ENCODE results near the gene SLMAP. TPM values are rescaled to one million over a fixed set of nuclear protein-coding genes. Genes with fewer than 3 reads are reported as not detected.
A peak's percentile ranks its signal among the peaks of the same experiment; 100 is the strongest.

Gene SLMAP
- total and polyA plus RNA-seq, 2 of the 13 experiments (the other 11 are each of a cell fraction or from before 2014, with no cell fraction given) = 24.0 to 48.3 TPM

DNA sequence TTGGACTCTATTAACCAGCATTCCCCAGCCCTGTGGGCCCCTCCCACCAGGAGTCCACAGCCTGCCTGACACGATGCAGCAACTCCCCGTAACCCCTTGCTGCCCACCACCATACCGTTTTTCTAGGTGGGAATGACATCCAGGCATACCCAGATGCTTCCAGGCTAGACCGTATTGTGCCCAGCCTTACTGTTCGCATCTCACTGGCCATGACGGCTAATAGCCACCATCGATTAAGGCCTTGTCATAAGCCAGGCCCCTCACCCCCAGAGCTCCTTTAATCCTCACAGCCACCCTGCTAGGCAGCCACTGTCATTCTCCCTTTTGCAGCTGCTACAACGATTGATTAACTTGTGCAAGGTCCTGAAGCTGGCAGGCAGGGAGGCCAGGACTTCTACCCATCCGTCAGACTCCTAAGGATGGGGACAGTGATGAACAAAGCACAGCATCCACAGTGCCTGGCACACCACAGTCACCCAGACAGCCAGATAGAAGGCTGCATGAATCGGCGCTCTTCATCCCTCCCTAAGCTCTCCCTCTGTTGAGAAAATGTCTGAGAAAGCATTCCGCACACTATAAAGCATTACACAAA is 192.1 kb downstream of the SLMAP start (continued):
- TF ChIP-seq RBAK (CRISPR knock-in tag; IDR thresholded peaks at IDR 0.05) (no peak), ZSCAN31 (CRISPR knock-in tag; IDR thresholded peaks at IDR 0.05; ENCODE audit: low read depth) (no peak), ZNF292 (CRISPR knock-in tag; IDR thresholded peaks at IDR 0.05; ENCODE audit: borderline replicate concordance, low read depth) (no peak), PTBP1 (IDR thresholded peaks at IDR 0.05; ENCODE audit: low read depth, low read length, poor library complexity, severe bottlenecking) (no peak), ZFP1 (CRISPR knock-in tag; IDR thresholded peaks at IDR 0.05) (no peak), EP300 (IDR thresholded peaks at IDR 0.05; ENCODE audit: low read depth in 2 of 2, low read length in 2 of 2) (no peak), EP300 (CRISPR knock-in tag; IDR thresholded peaks at IDR 0.05; ENCODE audit: borderline replicate concordance) (no peak), ZNF790 (CRISPR knock-in tag; IDR thresholded peaks at IDR 0.05; ENCODE audit: borderline replicate concordance) (no peak), ATF7 (IDR thresholded peaks at IDR 0.05) (no peak), ATF7 (CRISPR knock-in tag; IDR thresholded peaks at IDR 0.05) (no peak), POLR2G (IDR thresholded peaks at IDR 0.05; ENCODE audit: low read depth, low read length) (no peak), ZNF576 (CRISPR knock-in tag; IDR thresholded peaks at IDR 0.05) (no peak), ATRX (CRISPR knock-in tag; IDR thresholded peaks at IDR 0.05; ENCODE audit: borderline replicate concordance) (no peak), DPF2 (CRISPR knock-in tag; IDR thresholded peaks at IDR 0.05; ENCODE audit: borderline replicate concordance, low read depth) (no peak), ZNF746 (CRISPR knock-in tag; IDR thresholded peaks at IDR 0.05) (no peak), ZBTB3 (CRISPR knock-in tag; IDR thresholded peaks at IDR 0.05; ENCODE audit: borderline replicate concordance, low read depth) (no peak)
- TF ChIP-seq, protein P1, sequence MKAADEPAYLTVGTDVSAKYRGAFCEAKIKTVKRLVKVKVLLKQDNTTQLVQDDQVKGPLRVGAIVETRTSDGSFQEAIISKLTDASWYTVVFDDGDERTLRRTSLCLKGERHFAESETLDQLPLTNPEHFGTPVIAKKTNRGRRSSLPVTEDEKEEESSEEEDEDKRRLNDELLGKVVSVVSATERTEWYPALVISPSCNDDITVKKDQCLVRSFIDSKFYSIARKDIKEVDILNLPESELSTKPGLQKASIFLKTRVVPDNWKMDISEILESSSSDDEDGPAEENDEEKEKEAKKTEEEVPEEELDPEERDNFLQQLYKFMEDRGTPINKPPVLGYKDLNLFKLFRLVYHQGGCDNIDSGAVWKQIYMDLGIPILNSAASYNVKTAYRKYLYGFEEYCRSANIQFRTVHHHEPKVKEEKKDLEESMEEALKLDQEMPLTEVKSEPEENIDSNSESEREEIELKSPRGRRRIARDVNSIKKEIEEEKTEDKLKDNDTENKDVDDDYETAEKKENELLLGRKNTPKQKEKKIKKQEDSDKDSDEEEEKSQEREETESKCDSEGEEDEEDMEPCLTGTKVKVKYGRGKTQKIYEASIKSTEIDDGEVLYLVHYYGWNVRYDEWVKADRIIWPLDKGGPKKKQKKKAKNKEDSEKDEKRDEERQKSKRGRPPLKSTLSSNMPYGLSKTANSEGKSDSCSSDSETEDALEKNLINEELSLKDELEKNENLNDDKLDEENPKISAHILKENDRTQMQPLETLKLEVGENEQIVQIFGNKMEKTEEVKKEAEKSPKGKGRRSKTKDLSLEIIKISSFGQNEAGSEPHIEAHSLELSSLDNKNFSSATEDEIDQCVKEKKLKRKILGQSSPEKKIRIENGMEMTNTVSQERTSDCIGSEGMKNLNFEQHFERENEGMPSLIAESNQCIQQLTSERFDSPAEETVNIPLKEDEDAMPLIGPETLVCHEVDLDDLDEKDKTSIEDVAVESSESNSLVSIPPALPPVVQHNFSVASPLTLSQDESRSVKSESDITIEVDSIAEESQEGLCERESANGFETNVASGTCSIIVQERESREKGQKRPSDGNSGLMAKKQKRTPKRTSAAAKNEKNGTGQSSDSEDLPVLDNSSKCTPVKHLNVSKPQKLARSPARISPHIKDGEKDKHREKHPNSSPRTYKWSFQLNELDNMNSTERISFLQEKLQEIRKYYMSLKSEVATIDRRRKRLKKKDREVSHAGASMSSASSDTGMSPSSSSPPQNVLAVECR (CRISPR knock-in tag; IDR thresholded peaks at IDR 0.05; ENCODE audit: borderline replicate concordance) = peak; percentile 16; the same call in 1 of the 2 replicates
- TF ChIP-seq, protein P2, sequence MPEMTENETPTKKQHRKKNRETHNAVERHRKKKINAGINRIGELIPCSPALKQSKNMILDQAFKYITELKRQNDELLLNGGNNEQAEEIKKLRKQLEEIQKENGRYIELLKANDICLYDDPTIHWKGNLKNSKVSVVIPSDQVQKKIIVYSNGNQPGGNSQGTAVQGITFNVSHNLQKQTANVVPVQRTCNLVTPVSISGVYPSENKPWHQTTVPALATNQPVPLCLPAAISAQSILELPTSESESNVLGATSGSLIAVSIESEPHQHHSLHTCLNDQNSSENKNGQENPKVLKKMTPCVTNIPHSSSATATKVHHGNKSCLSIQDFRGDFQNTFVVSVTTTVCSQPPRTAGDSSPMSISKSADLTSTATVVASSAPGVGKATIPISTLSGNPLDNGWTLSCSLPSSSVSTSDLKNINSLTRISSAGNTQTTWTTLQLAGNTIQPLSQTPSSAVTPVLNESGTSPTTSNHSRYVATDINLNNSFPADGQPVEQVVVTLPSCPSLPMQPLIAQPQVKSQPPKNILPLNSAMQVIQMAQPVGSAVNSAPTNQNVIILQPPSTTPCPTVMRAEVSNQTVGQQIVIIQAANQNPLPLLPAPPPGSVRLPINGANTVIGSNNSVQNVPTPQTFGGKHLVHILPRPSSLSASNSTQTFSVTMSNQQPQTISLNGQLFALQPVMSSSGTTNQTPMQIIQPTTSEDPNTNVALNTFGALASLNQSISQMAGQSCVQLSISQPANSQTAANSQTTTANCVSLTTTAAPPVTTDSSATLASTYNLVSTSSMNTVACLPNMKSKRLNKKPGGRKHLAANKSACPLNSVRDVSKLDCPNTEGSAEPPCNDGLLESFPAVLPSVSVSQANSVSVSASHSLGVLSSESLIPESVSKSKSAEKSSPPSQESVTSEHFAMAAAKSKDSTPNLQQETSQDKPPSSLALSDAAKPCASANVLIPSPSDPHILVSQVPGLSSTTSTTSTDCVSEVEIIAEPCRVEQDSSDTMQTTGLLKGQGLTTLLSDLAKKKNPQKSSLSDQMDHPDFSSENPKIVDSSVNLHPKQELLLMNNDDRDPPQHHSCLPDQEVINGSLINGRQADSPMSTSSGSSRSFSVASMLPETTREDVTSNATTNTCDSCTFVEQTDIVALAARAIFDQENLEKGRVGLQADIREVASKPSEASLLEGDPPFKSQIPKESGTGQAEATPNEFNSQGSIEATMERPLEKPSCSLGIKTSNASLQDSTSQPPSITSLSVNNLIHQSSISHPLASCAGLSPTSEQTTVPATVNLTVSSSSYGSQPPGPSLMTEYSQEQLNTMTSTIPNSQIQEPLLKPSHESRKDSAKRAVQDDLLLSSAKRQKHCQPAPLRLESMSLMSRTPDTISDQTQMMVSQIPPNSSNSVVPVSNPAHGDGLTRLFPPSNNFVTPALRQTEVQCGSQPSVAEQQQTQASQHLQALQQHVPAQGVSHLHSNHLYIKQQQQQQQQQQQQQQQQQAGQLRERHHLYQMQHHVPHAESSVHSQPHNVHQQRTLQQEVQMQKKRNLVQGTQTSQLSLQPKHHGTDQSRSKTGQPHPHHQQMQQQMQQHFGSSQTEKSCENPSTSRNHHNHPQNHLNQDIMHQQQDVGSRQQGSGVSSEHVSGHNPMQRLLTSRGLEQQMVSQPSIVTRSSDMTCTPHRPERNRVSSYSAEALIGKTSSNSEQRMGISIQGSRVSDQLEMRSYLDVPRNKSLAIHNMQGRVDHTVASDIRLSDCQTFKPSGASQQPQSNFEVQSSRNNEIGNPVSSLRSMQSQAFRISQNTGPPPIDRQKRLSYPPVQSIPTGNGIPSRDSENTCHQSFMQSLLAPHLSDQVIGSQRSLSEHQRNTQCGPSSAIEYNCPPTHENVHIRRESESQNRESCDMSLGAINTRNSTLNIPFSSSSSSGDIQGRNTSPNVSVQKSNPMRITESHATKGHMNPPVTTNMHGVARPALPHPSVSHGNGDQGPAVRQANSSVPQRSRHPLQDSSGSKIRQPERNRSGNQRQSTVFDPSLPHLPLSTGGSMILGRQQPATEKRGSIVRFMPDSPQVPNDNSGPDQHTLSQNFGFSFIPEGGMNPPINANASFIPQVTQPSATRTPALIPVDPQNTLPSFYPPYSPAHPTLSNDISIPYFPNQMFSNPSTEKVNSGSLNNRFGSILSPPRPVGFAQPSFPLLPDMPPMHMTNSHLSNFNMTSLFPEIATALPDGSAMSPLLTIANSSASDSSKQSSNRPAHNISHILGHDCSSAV (CRISPR knock-in tag; IDR thresholded peaks at IDR 0.05; ENCODE audit: borderline replicate concordance) = no peak
